Mesendoderm (in vitro differentiated cells): ENCODE data around the gene CAMK2N1.

Source experiments
- DNase-seq: peaks from one replicate; pipeline ENCODE4 v3.0.0; 2013
- H2AK5ac ChIP-seq: 2 replicates; pipeline ENCODE4 v1.6.1; 2013; ENCODE audit warnings: low read length, inconsistent platforms
- H2BK120ac ChIP-seq: 2 replicates; pipeline ENCODE4 v1.6.1; 2013; ENCODE audit warnings: low read depth, mild to moderate bottlenecking, low read length, moderate library complexity, mixed read lengths
- H2BK15ac ChIP-seq: replicated peaks from 2 replicates; pipeline ENCODE4 v1.6.1; 2013; ENCODE audit warnings: low read depth, mild to moderate bottlenecking, moderate library complexity
- H2BK5ac ChIP-seq: 2 replicates; pipeline ENCODE4 v1.6.1; 2013; ENCODE audit warnings: low read length, inconsistent platforms
- H3K18ac ChIP-seq: 2 replicates; pipeline ENCODE4 v1.6.1; 2013; ENCODE audit warnings: mild to moderate bottlenecking, low read length, mixed read lengths
- H3K23ac ChIP-seq: one replicate; pipeline ENCODE4 v1.6.1; 2013; ENCODE audit warnings: low read length
- H3K27ac ChIP-seq: 2 replicates; pipeline ENCODE4 v1.5.1; 2013; ENCODE audit warnings: low read depth, mild to moderate bottlenecking, inconsistent platforms, low read length, moderate library complexity
- H3K27me3 ChIP-seq: 2 replicates; pipeline ENCODE4 v1.6.1; 2013; ENCODE audit warnings: low read length, control low read depth, mild to moderate bottlenecking, inconsistent platforms; ENCODE audit not compliant: insufficient read depth, poor library complexity
- H3K36me3 ChIP-seq: 2 replicates; pipeline ENCODE4 v1.6.1; 2013; ENCODE audit warnings: low read length, inconsistent platforms; ENCODE audit not compliant: control insufficient read depth, insufficient read depth
- H3K4ac ChIP-seq: one replicate; pipeline ENCODE4 v1.6.1; 2013; ENCODE audit warnings: low read depth, mild to moderate bottlenecking, low read length, moderate library complexity
- H3K4me1 ChIP-seq: 2 replicates; pipeline ENCODE4 v1.6.1; 2013; ENCODE audit warnings: low read depth, low read length, inconsistent platforms; ENCODE audit not compliant: control insufficient read depth
- H3K4me2 ChIP-seq: 2 replicates; pipeline ENCODE4 v1.6.1; 2013; ENCODE audit warnings: low read length
- H3K4me3 ChIP-seq: 2 replicates; pipeline ENCODE4 v1.5.1; 2013; ENCODE audit warnings: mild to moderate bottlenecking, low read length
- H3K56ac ChIP-seq: one replicate; pipeline ENCODE4 v1.6.1; 2013; ENCODE audit warnings: low read length
- H3K79me1 ChIP-seq: 2 replicates; pipeline ENCODE4 v1.6.1; 2013; ENCODE audit warnings: low read length, inconsistent platforms
- H3K79me2 ChIP-seq: 2 replicates; pipeline ENCODE4 v1.6.1; 2013; ENCODE audit warnings: mild to moderate bottlenecking, low read length; ENCODE audit not compliant: control insufficient read depth, insufficient read depth
- H3K9ac ChIP-seq: 2 replicates; pipeline ENCODE4 v1.6.1; 2013; ENCODE audit warnings: low read length, inconsistent platforms
- H4K5ac ChIP-seq: one replicate; pipeline ENCODE4 v1.6.1; 2013; ENCODE audit warnings: low read length
- H4K8ac ChIP-seq: one replicate; pipeline ENCODE4 v1.6.1; 2013; ENCODE audit warnings: low read depth, mild to moderate bottlenecking, control low read depth, low read length, moderate library complexity
- WGBS: extraction: QIAGEN DNeasy Blood & Tissue Kit; methylation state at CpG from one replicate; pipeline ENCODE4 v1.1.7; 2013; ENCODE audit warnings: low lambda C conversion rate, missing lambda C conversion rate; ENCODE audit not compliant: insufficient coverage; ENCODE audit errors: extremely low coverage; 5-methylcytosine and 5-hydroxymethylcytosine counted together

CAMK2N1 gene

DNA sequence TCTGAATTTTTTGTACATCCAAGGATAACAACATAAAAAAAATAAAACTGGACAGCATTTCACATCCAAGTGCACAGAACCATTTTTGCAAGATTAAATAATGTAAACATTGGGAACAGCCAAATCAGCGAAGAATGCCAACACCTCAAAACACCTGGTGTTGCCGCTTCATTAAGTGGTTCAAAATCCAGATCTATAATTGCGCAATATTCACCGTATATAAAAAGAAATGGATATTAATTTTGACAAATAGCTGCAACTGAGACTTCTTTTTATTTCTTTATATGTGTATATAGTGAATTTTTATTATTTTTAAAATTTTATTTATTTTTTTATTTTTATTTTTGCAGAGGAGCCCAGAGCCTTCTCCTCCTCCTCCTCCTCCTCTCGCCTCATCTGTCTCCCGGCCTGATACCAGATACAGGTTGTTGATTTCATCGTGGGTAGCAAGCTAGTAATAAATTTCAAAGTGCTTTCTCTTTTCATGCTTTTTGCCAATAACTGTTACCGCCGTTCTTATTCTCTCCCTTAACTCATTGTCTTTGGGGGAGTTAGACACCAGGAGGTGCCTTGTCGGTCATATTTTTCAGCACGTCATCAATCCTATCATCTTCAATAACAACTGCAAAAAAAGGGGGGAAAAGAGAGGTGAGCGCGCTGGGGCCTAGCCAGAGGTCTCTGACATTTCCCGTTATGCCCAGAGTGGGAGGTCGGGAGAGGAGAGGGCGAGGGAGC, 2.7 kb downstream of the CAMK2N1 start:
- DNase-seq, result no peak
- peak overlapping the region; percentile 76 for H3K4me2 ChIP-seq
- no peak overlapping the region for H4K5ac ChIP-seq
- H3K4ac ChIP-seq, result no peak overlapping the region
- H3K27me3 ChIP-seq, result peaks cover 4% of the 10 kb centered on the region
- H3K23ac ChIP-seq, result peak overlapping the region; percentile 17
- no peak overlapping the region for H2BK15ac ChIP-seq
- no peaks in the 10 kb centered on the region for H3K79me1 ChIP-seq
- no CpG with 5 or more reads among the region's 16 CpGs for WGBS
- peak overlapping the region; percentile 82 for H3K56ac ChIP-seq
- H3K79me2 ChIP-seq, result no peaks in the 10 kb centered on the region
- no peak overlapping the region for H3K27ac ChIP-seq
- H3K18ac ChIP-seq, result no peak overlapping the region
- peaks cover 1% of the 10 kb centered on the region for H3K4me1 ChIP-seq
- no peaks in the 10 kb centered on the region for H3K36me3 ChIP-seq
- H2BK120ac ChIP-seq, result no peak overlapping the region
- H3K9ac ChIP-seq, result peak overlapping the region; percentile 27
- H2BK5ac ChIP-seq, result no peak overlapping the region
- H4K8ac ChIP-seq, result no peak overlapping the region
- no peak overlapping the region for H3K4me3 ChIP-seq
- H2AK5ac ChIP-seq, result no peak overlapping the region

DNA sequence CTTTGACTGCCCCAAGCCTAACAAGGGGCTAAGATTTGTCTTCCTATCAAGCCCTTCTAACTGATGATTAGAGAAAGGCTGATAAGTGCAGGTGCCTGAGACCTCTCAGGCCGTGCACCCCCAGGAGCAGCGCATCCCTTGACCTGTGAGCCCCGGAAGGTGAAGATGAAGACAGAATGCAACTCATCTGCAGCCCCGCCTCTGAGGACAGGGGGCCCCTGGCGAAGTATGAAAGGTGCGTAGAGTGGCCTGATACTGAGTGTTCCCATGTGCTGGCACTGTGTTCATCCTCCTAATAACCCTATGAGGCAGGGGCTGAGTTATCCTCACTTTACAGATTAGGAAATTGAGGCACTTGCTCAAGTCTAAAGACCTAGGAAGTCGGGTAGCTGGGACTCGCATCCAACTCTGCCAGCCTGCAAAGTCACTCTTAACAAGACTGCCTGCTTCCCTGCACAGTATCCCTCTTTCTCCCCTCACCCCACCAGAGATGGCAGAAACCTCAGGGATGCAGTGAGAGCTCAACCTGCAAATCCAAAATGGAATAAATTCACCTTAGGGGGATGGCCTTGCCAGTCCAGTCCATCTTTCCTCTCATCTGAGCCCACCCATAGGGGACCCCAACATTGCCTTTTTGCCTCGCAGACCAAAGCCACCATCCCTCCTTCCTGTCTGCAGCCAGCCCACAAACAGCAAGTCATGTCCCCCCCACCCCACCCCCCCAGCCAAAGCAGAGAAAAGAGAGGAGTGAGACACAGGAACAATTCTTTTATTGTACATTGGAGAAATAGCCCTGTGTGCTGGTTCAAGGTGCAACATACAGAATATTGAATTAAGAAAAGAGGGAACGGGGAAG, 4.1 kb downstream of the CAMK2N1 start:
- Histone ChIP-seq H3K36me3 (no peaks in the 10 kb centered on the region), H3K79me2 (no peaks in the 10 kb centered on the region), H2BK5ac (no peak overlapping the region), H4K8ac (no peak overlapping the region), H3K4me1 (peaks cover 3% of the 10 kb centered on the region), H4K5ac (no peak overlapping the region), H3K27me3 (no peaks in the 10 kb centered on the region), H3K27ac (no peak overlapping the region), H3K56ac (no peak overlapping the region), H2BK120ac (no peak overlapping the region), H3K18ac (no peak overlapping the region), H3K4ac (no peak overlapping the region), H3K4me2 (no peak overlapping the region), H2AK5ac (no peak overlapping the region), H3K9ac (no peak overlapping the region), H3K4me3 (no peak overlapping the region), H2BK15ac (no peak overlapping the region), H3K79me1 (no peaks in the 10 kb centered on the region), H3K23ac (no peak overlapping the region)
- WGBS, result no CpG with 5 or more reads among the region's 10 CpGs
- no peak for DNase-seq

DNA sequence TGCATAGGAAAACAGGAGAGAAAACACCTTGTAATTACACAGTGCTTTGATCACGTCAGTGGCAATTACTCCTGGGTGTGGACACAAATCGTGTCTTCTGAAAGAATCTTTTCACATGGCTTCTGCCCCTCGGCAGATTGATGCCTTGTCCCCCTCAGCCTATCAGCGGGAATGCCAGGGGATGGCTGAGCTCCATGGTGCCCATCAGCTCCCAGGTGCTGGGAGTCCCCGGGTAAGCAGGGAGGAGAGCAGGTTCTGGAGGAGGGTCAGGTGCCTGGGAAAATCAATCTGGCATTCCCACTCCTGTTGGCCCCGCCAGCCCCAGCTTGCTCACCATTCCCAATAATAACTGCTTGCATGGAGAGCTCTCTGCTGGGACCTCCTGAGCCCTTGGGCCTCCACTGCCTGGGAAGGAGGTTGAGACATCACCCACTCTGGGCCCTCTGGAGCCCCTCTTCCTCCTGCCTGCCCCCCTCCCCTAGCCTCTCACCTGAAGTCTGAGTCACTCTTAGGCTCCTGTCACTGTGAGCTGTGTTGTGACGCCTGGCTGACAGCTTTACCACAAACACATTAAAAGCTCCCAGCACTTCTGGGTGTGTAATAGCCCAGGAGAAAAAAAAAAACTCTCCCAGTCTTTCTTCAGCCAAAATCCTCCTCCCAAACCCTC, 4.9 kb downstream of the CAMK2N1 start:
- H4K5ac ChIP-seq, result no peak overlapping the region
- no peak overlapping the region for H3K27ac ChIP-seq
- H3K56ac ChIP-seq, result no peak overlapping the region
- H3K4ac ChIP-seq, result no peak overlapping the region
- H2AK5ac ChIP-seq, result no peak overlapping the region
- H2BK120ac ChIP-seq, result no peak overlapping the region
- H2BK5ac ChIP-seq, result no peak overlapping the region
- H3K4me1 ChIP-seq, result peaks cover 6% of the 10 kb centered on the region
- DNase-seq, result peak; percentile 41
- WGBS, result no CpG with 5 or more reads among the region's 7 CpGs
- H4K8ac ChIP-seq, result no peak overlapping the region
- H2BK15ac ChIP-seq, result no peak overlapping the region
- no peak overlapping the region for H3K18ac ChIP-seq
- no peaks in the 10 kb centered on the region for H3K27me3 ChIP-seq
- no peak overlapping the region for H3K23ac ChIP-seq
- H3K9ac ChIP-seq, result no peak overlapping the region
- no peaks in the 10 kb centered on the region for H3K36me3 ChIP-seq
- H3K79me2 ChIP-seq, result no peaks in the 10 kb centered on the region
- H3K4me3 ChIP-seq, result no peak overlapping the region
- H3K4me2 ChIP-seq, result no peak overlapping the region
- H3K79me1 ChIP-seq, result no peaks in the 10 kb centered on the region

DNA sequence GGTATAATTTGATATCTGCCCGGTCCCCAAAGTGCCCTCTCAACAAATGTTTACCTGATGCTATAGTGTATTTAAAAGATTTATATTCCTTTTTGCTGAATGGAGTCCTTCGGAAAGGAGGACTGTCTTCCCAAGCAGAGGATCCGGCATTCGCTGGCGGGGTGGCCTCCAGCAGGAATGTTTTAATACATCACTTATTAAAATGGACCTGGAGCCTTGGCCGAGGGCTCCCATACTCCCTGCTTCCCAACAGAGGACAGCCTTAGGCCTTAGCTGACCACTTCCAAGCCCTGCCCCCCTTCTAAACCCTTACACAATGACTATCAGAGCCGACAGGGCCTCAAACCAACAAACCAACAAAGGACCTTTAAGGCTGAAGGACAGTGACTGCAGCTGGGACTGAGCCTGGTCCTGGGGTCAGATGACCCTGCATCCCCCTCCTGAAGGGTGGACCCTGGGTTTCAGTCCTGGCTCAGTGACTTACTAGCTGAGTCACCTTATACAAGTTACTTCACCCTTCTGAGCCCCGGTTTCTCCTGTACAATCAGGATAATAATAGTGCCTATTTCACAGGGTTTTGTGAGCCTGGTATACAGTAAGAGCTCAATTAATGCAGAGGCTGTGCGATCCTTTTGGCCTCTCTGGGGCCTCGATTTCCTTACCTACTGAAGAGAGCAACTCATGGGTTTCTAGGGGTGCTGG, 5.6 kb downstream of the CAMK2N1 start:
- Histone ChIP-seq H3K56ac (no peak overlapping the region), H3K36me3 (no peaks in the 10 kb centered on the region), H4K8ac (no peak overlapping the region), H3K23ac (no peak overlapping the region), H2BK15ac (no peak overlapping the region), H3K4me2 (no peak overlapping the region), H3K79me2 (no peaks in the 10 kb centered on the region), H3K18ac (no peak overlapping the region), H3K27ac (no peak overlapping the region), H3K4me1 (peaks cover 6% of the 10 kb centered on the region), H2BK5ac (no peak overlapping the region), H4K5ac (no peak overlapping the region), H3K4ac (no peak overlapping the region), H2AK5ac (no peak overlapping the region), H3K79me1 (no peaks in the 10 kb centered on the region), H3K9ac (no peak overlapping the region), H3K27me3 (no peaks in the 10 kb centered on the region), H2BK120ac (no peak overlapping the region), H3K4me3 (no peak overlapping the region)
- DNase-seq, result no peak
- no CpG with 5 or more reads among the region's 10 CpGs for WGBS

DNA sequence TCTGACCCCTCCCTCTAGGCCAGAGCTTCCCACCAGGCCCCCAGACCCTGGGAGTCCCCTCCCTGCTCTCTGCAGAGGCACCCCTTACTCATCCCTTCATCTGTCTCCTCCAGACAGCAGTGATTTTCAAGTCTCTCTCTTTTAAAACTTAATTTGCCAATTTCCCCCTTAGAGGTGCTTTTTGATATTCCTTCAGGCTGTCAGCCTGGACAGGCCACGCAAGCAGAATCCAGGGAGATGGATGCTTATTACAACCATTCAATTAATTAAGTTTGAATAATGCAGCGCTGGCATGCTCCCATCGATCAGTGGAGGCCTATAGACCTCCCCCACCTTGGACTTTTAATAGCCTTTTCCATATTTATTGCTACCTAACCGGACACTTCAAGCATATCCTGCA, 6.2 kb downstream of the CAMK2N1 start:
- Histone ChIP-seq H4K8ac (no peak overlapping the region), H4K5ac (no peak overlapping the region), H2BK5ac (no peak overlapping the region), H3K9ac (no peak overlapping the region), H3K79me2 (no peaks in the 10 kb centered on the region), H3K79me1 (no peaks in the 10 kb centered on the region), H3K4me3 (no peak overlapping the region), H3K4me1 (peaks cover 6% of the 10 kb centered on the region), H3K23ac (no peak overlapping the region), H3K4me2 (no peak overlapping the region), H3K27me3 (no peaks in the 10 kb centered on the region), H3K18ac (no peak overlapping the region), H3K56ac (no peak overlapping the region), H2AK5ac (no peak overlapping the region), H2BK120ac (no peak overlapping the region), H3K36me3 (no peaks in the 10 kb centered on the region), H3K27ac (no peak overlapping the region), H2BK15ac (no peak overlapping the region), H3K4ac (no peak overlapping the region)
- no CpG with 5 or more reads among the region's 4 CpGs for WGBS
- no peak for DNase-seq
